K562 treated with DMSO at 1 percent for 24 hours (cell line): Measurements from ENCODE around the gene WDR45B. TPM values are rescaled to one million over a fixed set of nuclear protein-coding genes. Genes with fewer than 3 reads are reported as not detected.

Experiments used
- total RNA-seq: library from RNA; unstranded; fragments of 300-600 nt; gene quantifications from 2 replicates; pipeline ENCODE4 v1.2.3, GENCODE V29; 2022; ENCODE audit warnings: low read depth; ENCODE audit not compliant: insufficient read depth

The WDR45B gene
- total RNA-seq = 34.3 and 36.9 TPM in 2 replicates

GRCh38 chr17:82648165-82648668, at the start of gene WDR45B:
TSS of gene WDR45B (minus strand) at chr17:82648444. CDS start at chr17:82648340, 104 bp downstream.

Other genes starting within 250 kb of the WDR45B start
- 33.6 and 44.4 TPM in 2 replicates for gene HEXD, start 230.1 kb downstream of the WDR45B start, total RNA-seq
- 32.0 and 33.3 TPM in 2 replicates for gene OGFOD3, start 229.9 kb downstream of the WDR45B start, total RNA-seq
- gene CYBC1, start 197.7 kb downstream of the WDR45B start, total RNA-seq = 92.7 and 102 TPM in 2 replicates
- gene NARF, start 189.7 kb downstream of the WDR45B start, total RNA-seq = 354 and 357 TPM in 2 replicates
- gene FOXK2, start 128.7 kb downstream of the WDR45B start, total RNA-seq = 48.2 and 54.4 TPM in 2 replicates
- gene RAB40B, start 50.3 kb upstream of the WDR45B start, total RNA-seq = 3.7 and 6.7 TPM in 2 replicates
- 35.4 and 35.5 TPM in 2 replicates for gene FN3KRP, start 68.3 kb upstream of the WDR45B start, total RNA-seq
- gene FN3K, start 87.2 kb upstream of the WDR45B start, total RNA-seq = 26.5 and 27.3 TPM in 2 replicates
- gene TBCD, start 103.6 kb upstream of the WDR45B start, total RNA-seq = 102 and 112 TPM in 2 replicates
- gene ZNF750, start 191.6 kb upstream of the WDR45B start, total RNA-seq = not detected in 2 replicates